Esophagus squamous epithelium (tissue), 4 donors: ENCODE data around the gene SYNE2.

Source experiments
- CTCF ChIP-seq, 6 experiments: fragments of 450-650 bp in 4 of 6; fragments of 200-600 bp in 2 of 6; sonication (generic) in 2 of 6; IDR thresholded peaks; one replicate each; pipeline ENCODE4 v1.5.1; 2016 to 2019; ENCODE audit warnings: antibody characterized with exemption in 6 of 6, mild to moderate bottlenecking in 4 of 6, moderate library complexity in 4 of 6
- POLR2A ChIP-seq, 4 donors: fragments of 450-650 bp; IDR thresholded peaks; one replicate each; pipeline ENCODE4 v1.6.1; 2017; ENCODE audit warnings: antibody characterized with exemption in 4 of 4, mild to moderate bottlenecking in 4 of 4, moderate library complexity in 3 of 4

- no peak for TF ChIP-seq CTCF (IDR thresholded peaks at IDR 0.05)
- no peak for TF ChIP-seq POLR2A (IDR thresholded peaks at IDR 0.05)
These were observed 110.6 kb downstream of the SYNE2 start for GRCh38 chr14:63963439-63963838.
